AG20443 (cell line): Measurements from ENCODE around the gene IPCEF1.
A peak's percentile ranks its signal among the peaks of the same experiment; 100 is the strongest.
"Not testable (repeated sequence)": the region's sequence is repeated elsewhere in the genome, so short reads cannot be mapped to it uniquely, and the experiment has no call there.

Source experiments
- DNase-seq: peaks from one replicate; pipeline ENCODE4 v3.0.0; 2012; ENCODE audit warnings: low spot score, mixed read lengths

The IPCEF1 gene

DNA sequence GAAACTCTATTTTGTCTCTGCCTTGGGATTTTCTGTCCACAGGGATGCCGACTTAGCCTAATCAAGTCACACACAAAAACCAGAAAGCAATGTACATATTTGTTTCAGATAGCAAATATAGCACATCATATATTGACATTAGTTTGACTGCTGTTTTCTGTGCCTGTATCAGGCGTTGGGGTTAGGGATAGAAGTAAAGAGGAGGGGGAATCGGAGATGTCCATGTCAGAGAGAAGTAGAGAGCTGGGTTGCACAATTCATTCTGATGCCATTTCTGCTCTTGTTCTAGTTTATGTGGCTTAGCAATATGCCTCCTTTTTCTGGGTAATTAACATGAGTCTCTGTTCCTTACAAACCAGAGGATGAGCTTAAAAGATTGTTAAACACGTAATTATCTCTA lies 14.7 kb upstream of the IPCEF1 start:
- DNase-seq, result no peak

DNA sequence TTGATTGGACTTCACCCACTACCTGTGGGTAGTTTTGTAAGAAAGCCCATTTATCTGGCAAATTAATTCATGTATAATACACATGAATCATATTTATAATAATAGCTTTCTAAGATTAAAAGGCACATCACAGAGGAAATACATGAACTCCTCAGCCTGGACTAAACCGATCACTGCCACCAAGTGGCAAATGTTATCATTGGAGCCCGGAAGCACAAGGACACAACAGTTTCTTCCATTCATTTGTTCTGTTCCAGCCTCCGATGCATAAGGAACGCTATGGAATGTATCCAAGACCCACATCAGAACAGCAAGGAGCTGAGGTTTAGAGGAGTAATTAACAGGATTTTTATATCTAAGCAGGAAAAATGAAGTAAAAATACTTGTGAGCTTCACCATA lies 13.9 kb upstream of the IPCEF1 start:
- DNase-seq, result peak; percentile 64

DNA sequence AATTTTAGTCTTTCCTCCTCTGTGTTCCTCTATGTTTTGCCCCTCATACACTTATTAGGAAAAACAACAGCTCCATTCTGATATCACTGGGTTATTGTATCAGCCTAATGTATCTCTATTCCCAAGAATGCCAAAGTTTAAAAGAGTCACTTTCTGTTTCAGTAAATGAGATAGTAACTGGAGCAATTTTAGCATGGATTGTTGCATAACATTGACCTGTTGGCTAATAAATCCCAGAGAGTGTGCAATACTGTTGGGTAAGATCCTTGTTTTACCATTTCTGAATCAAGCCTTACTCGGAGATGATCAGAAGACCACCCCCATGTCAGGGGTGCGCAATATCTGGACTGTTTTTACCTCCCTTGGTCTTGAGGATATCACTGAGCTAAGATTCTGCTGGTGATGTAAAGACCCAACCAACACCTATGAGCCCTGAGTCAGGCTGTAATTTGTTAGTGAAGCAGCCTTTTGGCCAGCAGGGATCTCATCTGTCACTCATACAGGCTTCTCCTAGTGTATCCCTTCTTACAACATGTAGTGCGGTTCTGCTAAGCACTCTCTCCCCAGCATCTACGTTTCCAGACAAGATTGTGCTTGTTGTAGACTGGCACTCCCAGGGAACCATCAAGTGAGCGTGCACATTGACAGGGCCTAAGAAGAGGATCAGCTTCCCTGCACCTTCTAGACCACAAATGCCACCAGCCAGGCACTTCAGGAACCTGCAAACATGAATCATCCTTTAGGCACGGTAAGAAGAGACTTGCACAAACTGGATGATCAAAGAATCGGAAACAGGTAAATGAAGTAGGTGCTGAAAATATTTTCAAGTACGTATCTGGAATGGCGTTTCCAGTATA lies 11.5 kb upstream of the IPCEF1 start:
- no peak for DNase-seq

DNA sequence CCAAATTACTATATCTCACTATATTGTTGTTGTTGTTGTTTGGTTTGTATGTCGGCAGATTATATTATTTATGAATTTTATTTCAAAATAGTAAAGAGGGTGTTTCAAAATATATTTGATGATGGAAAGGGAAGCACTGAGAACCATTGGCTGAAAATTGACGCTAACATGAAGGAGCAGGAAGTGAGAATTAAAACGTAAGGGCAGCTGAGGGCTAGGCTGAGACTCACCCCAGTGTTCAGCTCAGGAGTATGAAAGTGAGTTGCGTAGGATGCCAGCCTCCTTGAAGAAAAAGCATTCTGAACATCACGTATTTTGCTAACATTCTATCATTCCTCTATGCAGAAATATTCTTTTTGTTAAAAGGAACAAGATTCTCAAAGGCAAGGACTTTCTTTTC lies 10.7 kb upstream of the IPCEF1 start:
- no peak for DNase-seq

GRCh38 chr6:154363821-154364220 lies 7.2 kb upstream of the IPCEF1 start:
- DNase-seq, result no peak

DNA sequence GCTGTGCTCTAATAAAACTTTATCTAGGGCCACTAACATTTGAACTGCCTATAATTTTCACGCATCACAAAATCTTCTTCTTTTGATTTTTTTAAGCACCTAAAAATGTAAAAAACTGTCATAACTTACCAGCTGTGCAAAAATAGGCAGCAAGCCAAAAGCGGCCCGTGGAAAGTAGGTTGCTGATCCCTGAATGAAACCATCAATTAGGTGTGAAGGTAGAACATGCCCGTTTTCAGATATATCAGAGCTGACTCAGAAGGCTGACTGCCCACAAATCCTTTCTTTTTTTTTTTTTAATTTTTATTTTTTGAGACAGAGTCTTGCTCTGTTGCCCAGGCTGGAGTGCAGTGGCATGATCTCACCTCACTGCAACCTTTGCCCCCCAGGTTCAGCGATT lies 4.9 kb upstream of the IPCEF1 start:
- no peak for DNase-seq

- DNase-seq, result no peak
Observed at GRCh38 chr6:154360476-154360875, 3.9 kb upstream of the IPCEF1 start.

DNA sequence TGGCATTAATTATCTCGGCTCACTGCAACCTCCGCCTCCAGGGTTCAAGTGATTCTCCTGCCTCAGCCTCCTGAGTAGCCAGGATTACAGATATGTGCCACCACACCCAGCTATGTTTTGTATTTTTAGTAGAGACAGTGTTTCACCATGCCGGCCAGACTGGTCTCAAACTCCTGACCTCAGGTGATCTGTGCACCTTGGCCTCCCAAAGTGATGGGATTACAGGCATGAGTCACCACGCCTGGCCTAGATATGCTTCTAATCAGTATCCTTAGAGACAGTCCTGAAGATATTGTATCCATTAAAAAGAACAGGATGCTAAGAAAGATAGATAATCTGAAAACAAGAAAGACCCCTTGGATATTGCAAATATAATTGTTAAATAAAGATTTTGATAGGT lies 3.1 kb upstream of the IPCEF1 start:
- no peak for DNase-seq

DNA sequence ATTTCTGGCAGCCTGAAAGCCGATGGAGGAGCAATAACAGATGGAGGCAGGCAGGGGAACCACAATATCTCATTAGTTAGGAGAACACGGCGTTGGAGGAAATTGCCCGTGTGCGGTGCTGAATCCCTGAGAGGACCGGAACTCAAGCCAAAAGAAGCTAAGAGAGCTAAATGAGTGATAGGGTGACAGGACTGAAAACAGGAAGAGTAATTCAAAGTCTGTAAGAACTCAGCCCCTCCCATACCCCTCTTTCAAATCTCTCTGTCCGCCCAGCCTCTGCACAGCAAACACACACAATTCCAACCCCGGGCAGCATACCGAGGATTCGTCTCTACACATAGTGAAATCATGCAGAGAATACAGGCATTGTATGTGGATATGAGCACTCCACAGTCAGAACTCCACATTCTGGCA lies 2.6 kb upstream of the IPCEF1 start:
- peak; percentile 22 for DNase-seq

DNA sequence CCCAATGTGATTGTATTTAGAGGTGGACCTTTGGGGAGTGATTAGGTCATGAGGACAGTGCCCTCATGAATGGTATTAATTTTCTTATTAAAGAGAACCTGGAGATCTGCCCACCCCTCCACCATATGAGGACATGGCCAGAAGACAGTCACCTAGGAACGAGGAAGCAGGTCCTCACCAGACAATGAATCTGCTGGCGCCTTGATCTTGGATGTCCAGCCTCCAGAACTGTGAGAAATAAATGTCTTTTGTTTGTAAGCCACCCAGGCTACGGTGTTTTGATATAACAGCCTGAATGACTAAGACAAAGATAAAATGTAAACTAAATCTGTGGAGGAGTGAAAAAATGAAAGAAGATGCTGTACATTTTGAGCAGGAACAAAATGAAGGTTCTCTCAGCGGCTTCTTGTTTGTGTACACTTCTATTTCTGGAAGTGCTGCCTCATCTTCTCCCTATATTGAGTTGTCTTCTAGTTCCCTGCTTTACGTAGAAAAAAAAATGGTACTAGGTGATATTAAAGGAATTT lies 1.5 kb upstream of the IPCEF1 start:
- no peak for DNase-seq

- no peak for DNase-seq
Observed at GRCh38 chr6:154356113-154356512, 490 bp downstream of the IPCEF1 start.

DNA sequence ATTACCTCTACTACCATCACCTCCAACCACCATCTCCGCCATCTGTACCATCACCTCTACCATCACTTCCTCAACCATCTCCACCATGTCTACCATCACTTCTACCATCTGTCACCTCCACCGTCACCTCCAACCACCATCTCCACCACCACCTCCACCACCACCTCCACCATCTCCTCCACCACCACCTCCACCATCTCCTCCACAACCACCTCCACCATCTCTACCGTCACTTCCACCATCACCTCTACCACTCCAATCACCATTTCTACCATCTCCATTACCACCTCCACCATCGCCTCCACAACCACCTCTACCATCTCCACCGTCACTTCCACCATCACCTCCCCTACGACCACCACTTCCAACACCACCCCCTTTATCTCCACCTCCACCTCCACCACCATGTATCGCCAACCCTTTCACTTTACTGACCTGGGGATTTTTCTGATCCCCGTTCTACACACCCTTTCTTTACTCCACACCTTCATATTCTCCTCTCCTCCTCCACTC lies 2.3 kb downstream of the IPCEF1 start:
- no peak for DNase-seq

DNA sequence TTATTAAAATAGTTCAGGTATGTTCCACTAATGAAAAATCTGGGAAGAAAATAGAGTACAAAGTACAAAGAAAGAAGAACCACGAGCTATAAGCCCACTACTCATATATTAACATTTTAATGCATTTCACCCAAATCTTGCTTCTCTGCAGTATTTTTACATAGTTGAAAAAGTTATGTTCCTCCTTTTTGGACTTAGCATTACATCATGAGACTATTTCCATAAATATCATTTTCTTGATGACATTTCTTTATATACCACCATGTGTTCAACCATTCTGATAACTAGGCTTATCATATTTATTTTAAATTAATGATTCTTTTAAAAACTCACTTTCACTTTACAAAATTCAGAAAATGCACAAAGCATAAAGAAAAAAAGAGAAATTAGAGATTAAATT lies 3.0 kb downstream of the IPCEF1 start:
- no peak for DNase-seq

DNA sequence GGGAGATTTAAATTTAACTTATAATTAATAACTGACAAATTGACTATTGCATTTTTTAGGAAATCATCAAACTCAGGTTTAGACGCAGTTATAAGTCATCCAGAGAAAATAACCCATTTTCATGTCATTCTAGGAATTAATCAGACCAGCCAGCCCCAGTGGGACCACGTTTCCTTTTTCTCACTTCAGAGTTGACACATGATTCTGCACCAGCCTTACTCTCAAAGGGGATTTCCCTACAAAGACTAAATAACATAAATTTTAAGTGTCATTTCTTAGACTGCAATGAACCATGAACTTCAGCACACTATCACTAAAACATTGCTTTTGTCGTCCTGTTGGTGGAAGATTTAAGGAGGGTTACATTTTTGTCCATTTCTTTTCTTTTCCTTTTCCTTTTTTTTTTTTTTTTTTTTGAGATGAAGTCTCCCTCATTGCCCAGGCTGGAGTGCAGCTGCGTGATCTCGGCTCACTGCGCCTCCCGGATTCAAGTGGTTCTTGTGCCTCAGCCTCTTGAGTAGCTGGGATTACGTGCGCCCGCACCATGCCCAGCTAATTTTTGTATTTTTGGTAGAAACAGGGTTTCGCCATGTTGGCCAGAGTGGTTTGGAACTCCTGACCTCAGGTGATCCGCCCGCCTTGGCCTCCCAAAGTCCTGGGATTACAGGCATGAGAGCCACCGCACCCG lies 3.6 kb downstream of the IPCEF1 start:
- DNase-seq, result no peak

DNA sequence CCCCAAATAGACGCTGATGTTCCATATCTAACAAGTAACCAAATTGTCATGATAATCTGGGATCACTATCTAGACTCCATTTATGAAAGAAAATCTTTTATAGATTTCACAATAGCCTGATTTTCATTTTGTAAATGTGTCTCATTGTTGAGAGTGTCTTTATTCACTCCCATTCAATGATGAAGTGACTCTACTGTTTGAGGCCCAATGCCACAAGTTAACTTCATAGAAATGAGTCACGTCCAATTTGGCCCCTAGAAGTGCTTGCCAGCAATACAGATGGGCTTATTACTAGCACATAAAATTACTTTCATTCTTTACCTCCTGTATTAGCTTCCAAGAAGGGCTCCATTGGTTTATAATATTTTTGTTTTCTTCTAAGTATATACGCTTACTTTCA lies 6.3 kb downstream of the IPCEF1 start:
- DNase-seq, result peak; percentile 31

DNA sequence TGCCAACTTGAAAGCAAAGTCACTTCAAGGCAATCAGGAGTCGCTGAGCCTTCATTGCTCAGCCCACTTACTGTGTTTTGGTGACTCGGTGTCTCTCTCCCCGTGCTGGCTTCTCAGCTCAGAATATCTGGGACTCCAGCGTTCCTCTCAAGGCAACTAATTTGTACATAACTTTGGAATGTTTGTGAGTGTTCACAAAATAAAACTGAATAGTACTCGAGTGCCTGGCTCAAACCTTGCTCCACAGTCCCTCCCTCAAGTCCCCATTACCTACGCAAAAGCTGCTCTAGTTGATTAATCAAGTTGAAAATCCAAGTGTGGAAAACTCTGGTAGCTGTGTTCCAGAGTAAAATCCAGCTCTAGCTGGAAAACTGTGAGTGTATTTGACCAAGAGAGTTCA lies 8.6 kb downstream of the IPCEF1 start:
- DNase-seq, result peak; percentile 52

DNA sequence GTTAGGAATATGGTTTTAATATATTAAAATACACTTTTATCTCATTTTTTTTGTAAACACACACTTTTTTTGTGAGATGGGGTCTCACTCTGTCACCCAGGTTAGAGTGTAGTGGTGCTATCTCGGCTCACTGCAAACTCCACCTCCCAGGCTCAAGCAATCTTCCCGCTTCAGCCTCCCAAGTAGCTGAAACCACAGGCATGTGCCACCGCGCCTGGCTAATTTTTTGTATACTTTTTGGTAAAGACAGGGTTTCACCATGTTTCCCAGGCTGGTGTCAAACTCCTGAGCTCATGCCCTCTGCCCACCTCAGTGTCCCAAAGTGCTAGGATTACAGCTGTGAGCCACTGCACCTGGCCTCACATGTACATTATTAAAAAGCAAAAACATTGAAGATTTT lies 10.8 kb downstream of the IPCEF1 start:
- no peak for DNase-seq

DNA sequence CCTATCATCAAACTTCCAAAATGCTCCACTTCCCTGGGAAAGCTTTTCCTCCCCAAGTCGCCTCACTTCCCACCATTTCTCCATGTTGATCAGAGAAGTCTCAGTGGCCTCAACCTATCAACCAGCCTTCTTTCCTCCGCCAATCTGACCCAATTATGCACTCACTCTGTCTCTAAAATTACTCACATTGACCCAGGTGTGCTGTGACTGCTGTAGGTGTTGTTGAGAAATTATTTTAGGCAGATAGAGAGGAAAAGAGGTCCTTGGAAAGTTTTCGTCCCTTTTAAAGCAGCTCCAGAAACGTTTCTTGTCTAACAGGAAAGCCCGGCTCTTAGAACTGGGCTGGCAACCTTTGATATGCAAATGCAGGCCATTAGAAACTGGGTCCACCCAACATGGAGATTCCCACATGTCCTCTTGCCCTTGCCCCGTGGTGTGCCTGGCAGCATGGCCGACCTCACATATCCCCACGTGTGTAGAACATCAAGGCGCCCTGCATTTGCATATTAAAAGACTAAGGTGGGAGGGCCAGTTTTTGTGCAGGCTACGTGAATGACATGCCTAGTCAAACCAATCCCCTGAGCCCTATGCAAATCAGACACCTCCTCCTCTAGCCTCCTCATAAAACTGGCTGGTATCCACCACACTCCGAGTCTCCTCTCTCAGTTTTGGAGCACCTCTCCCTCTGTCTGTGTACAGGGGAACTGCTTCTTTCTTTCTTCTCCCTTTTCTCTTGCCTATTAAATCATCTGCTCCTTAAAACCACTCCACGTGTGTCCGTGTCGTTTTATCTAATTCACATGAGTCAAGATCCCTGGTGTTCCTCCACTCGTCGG lies 12.9 kb downstream of the IPCEF1 start:
- peak; percentile 43 for DNase-seq

GRCh38 chr6:154341871-154342270 lies 14.7 kb downstream of the IPCEF1 start:
- no peak for DNase-seq

GRCh38 chr6:154341336-154341735 lies 15.3 kb downstream of the IPCEF1 start:
- DNase-seq, result no peak

DNA sequence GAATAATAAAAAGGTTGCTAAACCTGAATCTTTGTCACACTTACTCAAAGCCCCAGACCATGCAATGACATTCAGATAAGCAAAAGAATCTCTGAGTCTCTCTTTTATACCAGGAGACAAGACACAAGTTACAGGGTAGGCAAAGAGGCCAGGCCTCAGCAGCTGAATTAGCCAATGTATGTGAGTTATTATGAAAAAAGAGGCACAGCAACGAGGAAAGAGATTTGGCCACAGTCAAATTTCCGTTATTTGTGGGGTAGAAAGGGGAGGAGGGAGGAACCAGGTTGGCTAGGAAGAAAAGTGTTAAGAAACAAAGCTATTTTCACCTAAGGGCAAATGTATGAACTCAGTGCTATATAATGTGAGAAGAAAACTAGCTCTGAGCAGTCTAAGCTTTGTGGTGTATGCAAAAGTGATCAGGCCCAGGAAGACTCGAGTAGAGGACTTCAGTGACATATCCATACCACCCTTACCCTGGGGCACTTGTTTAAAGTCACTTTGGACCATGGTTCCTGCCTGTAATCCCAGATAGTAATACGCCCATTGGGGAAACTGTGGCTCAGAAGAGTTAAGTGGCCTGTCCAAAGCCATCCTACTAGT lies 19.1 kb downstream of the IPCEF1 start:
- no peak for DNase-seq

- DNase-seq, result not testable (repeated sequence)
Observed at GRCh38 chr6:154334147-154334546, 22.5 kb downstream of the IPCEF1 start.
